ENCODE data around the gene THSD4. TPM values are rescaled to one million over a fixed set of nuclear protein-coding genes. Genes with fewer than 3 reads are reported as not detected.

Gene THSD4
- total RNA-seq, 3 donors from 2014 or later = 18.3 to 46.2 (median 27.1) TPM

- no peak for ATAC-seq
- peaks cover 24% of the 10 kb centered on the region for H3K4me1 ChIP-seq (ENCODE audit: low read depth)
- no peak for DNase-seq
These were observed 617.9 kb downstream of the THSD4 start for GRCh38 chr15:71733122-71733521.

GRCh38 chr15:71734709-71735384 is 619.6 kb downstream of the THSD4 start:
- H3K4me3 ChIP-seq = no peak overlapping the region
- no peak for ATAC-seq
- DNase-seq = no peak
- no peaks in the 10 kb centered on the region for H3K9me3 ChIP-seq
- no peak for TF ChIP-seq CTCF (IDR thresholded peaks at IDR 0.05)
- peaks cover 14% of the 10 kb centered on the region for H3K4me1 ChIP-seq (ENCODE audit: low read depth)
- H3K36me3 ChIP-seq (ENCODE audit: low read depth) = no peaks in the 10 kb centered on the region
- intact Hi-C loops (cut with DNase I, micrococcal nuclease) = loop anchor here in 1 of 2 donors (5.0 kb wide), 1 partner anchor 288 kb away; no protein-coding TSS in a partner anchor

More at GRCh38 chr15:71733122-71733521, 617.9 kb downstream of the THSD4 start:
- Histone ChIP-seq H3K9me3 (no peaks in the 10 kb centered on the region), H3K4me3 (no peak overlapping the region), H3K36me3 (ENCODE audit: low read depth) (no peaks in the 10 kb centered on the region)
- TF ChIP-seq CTCF (IDR thresholded peaks at IDR 0.05) = no peak
- intact Hi-C loops (cut with DNase I, micrococcal nuclease) = loop anchor here in 1 of 2 donors (5.0 kb wide), 1 partner anchor 286 kb away; no protein-coding TSS in a partner anchor

GRCh38 chr15:71735385-71735757 is 620.1 kb downstream of the THSD4 start:
- intact Hi-C loops (cut with DNase I, micrococcal nuclease) = no loop called here
- Histone ChIP-seq H3K36me3 (ENCODE audit: low read depth) (no peaks in the 10 kb centered on the region), H3K4me1 (ENCODE audit: low read depth) (peaks cover 14% of the 10 kb centered on the region), H3K9me3 (no peaks in the 10 kb centered on the region), H3K4me3 (no peak overlapping the region)
- ATAC-seq (no peak), DNase-seq (no peak)
- TF ChIP-seq CTCF (IDR thresholded peaks at IDR 0.05) = no peak

GRCh38 chr15:71736286-71736947 is 621.1 kb downstream of the THSD4 start:
- H3K4me1 ChIP-seq (ENCODE audit: low read depth) = peaks cover 14% of the 10 kb centered on the region
- DNase-seq (no peak), ATAC-seq (peak; percentile 26)
- no peak overlapping the region for H3K4me3 ChIP-seq
- TF ChIP-seq CTCF (IDR thresholded peaks at IDR 0.05) = no peak
- H3K36me3 ChIP-seq (ENCODE audit: low read depth) = no peaks in the 10 kb centered on the region
- intact Hi-C loops (cut with DNase I, micrococcal nuclease) = no loop called here
- no peaks in the 10 kb centered on the region for H3K9me3 ChIP-seq

- no peak overlapping the region for H3K4me3 ChIP-seq
- DNase-seq (no peak), ATAC-seq (no peak)
- H3K4me1 ChIP-seq (ENCODE audit: low read depth) = peaks cover 14% of the 10 kb centered on the region
- no peaks in the 10 kb centered on the region for H3K36me3 ChIP-seq (ENCODE audit: low read depth)
- H3K9me3 ChIP-seq = no peaks in the 10 kb centered on the region
- intact Hi-C loops (cut with DNase I, micrococcal nuclease) = no loop called here
- TF ChIP-seq CTCF (IDR thresholded peaks at IDR 0.05) = no peak
These were observed 622.5 kb downstream of the THSD4 start for GRCh38 chr15:71737761-71738160.

Data from mucosa of descending colon (tissue), 3 donors.